KMS-11 (cell line): ENCODE measurements around the gene SMARCAD1.
"Not testable (repeated sequence)": the region's sequence is repeated elsewhere in the genome, so short reads cannot be mapped to it uniquely, and the experiment has no call there.

Source experiments
- H2AFZ ChIP-seq: fragments of 200-600 bp; sonication (generic); 2 replicates; pipeline ENCODE4 v1.6.1; 2016; ENCODE audit warnings: antibody characterized with exemption, mixed run types, low read depth
- H3K27ac ChIP-seq: fragments of 200-600 bp; sonication (generic); 2 replicates; pipeline ENCODE4 v1.6.1; 2016; ENCODE audit warnings: mild to moderate bottlenecking, mixed run types
- H3K27me3 ChIP-seq: fragments of 200-600 bp; sonication (generic); 2 replicates; pipeline ENCODE4 v1.6.1; 2017; ENCODE audit warnings: mild to moderate bottlenecking, low read depth, mixed run types, moderate library complexity; ENCODE audit not compliant: insufficient read depth
- H3K36me3 ChIP-seq: fragments of 200-600 bp; sonication (generic); 2 replicates; pipeline ENCODE4 v1.6.1; 2017; ENCODE audit warnings: mild to moderate bottlenecking, mixed run types; ENCODE audit not compliant: insufficient read depth
- H3K4me1 ChIP-seq: fragments of 200-600 bp; sonication (generic); 2 replicates; pipeline ENCODE4 v1.6.1; 2016; ENCODE audit warnings: mild to moderate bottlenecking, low read depth, mixed run types; ENCODE audit not compliant: poor library complexity, severe bottlenecking
- H3K4me2 ChIP-seq: fragments of 200-600 bp; sonication (generic); 2 replicates; pipeline ENCODE4 v1.7.0; 2016; ENCODE audit warnings: mild to moderate bottlenecking, mixed run types
- H3K4me3 ChIP-seq: fragments of 200-600 bp; sonication (generic); IDR thresholded peaks from 2 replicates; pipeline ENCODE4 v1.6.1; 2017; ENCODE audit warnings: low read depth, low read length, mixed read lengths; ENCODE audit not compliant: insufficient read depth
- H3K79me2 ChIP-seq: fragments of 200-600 bp; sonication (generic); 2 replicates; pipeline ENCODE4 v1.6.1; 2016; ENCODE audit warnings: low read depth, mixed run types; ENCODE audit not compliant: insufficient read depth
- H3K9ac ChIP-seq: fragments of 200-600 bp; sonication (generic); 2 replicates; pipeline ENCODE4 v1.6.1; 2016; ENCODE audit warnings: mild to moderate bottlenecking, mixed run types
- H4K20me1 ChIP-seq: fragments of 200-600 bp; sonication (generic); 2 replicates; pipeline ENCODE4 v1.6.1; 2016; ENCODE audit warnings: mild to moderate bottlenecking, mixed run types; ENCODE audit not compliant: insufficient read depth
- CTCF ChIP-seq: fragments of 200-600 bp; sonication (generic); conservative IDR thresholded peaks from 2 replicates; pipeline ENCODE4 v1.6.1; 2017; ENCODE audit warnings: low read depth, mild to moderate bottlenecking, antibody characterized with exemption, low read length, moderate library complexity, mixed read lengths

The SMARCAD1 gene

GRCh38 chr4:94333866-94334265 is 126.2 kb downstream of the SMARCAD1 start:
- H3K79me2 ChIP-seq, result no peaks in the 10 kb centered on the region
- H3K4me3 ChIP-seq, result no peak overlapping the region
- H3K27me3 ChIP-seq, result no peaks in the 10 kb centered on the region
- H2AFZ ChIP-seq, result no peak overlapping the region
- no peak overlapping the region for H3K4me2 ChIP-seq
- no peaks in the 10 kb centered on the region for H3K36me3 ChIP-seq
- TF ChIP-seq CTCF, result no peak
- H3K4me1 ChIP-seq, result peaks cover 27% of the 10 kb centered on the region
- no peaks in the 10 kb centered on the region for H4K20me1 ChIP-seq
- H3K27ac ChIP-seq, result no peak overlapping the region
- H3K9ac ChIP-seq, result no peak overlapping the region

GRCh38 chr4:94334476-94334875 is 126.8 kb downstream of the SMARCAD1 start:
- Histone ChIP-seq H3K4me1 (peaks cover 31% of the 10 kb centered on the region), H3K79me2 (no peaks in the 10 kb centered on the region), H3K36me3 (no peaks in the 10 kb centered on the region), H3K9ac (no peak overlapping the region), H3K4me3 (no peak overlapping the region), H3K4me2 (no peak overlapping the region), H4K20me1 (no peaks in the 10 kb centered on the region), H3K27me3 (no peaks in the 10 kb centered on the region), H3K27ac (no peak overlapping the region), H2AFZ (no peak overlapping the region)
- TF ChIP-seq CTCF, result no peak

- Histone ChIP-seq H3K4me2 (no peak overlapping the region), H4K20me1 (no peaks in the 10 kb centered on the region), H3K4me1 (peaks cover 36% of the 10 kb centered on the region), H2AFZ (no peak overlapping the region), H3K27me3 (no peaks in the 10 kb centered on the region), H3K4me3 (no peak overlapping the region), H3K36me3 (no peaks in the 10 kb centered on the region), H3K27ac (no peak overlapping the region), H3K79me2 (no peaks in the 10 kb centered on the region), H3K9ac (no peak overlapping the region)
- TF ChIP-seq CTCF, result no peak
Measured at GRCh38 chr4:94334962-94335361, 127.3 kb downstream of the SMARCAD1 start.

GRCh38 chr4:94336303-94336702 is 128.6 kb downstream of the SMARCAD1 start:
- Histone ChIP-seq H3K4me1 (peaks cover 37% of the 10 kb centered on the region), H3K36me3 (no peaks in the 10 kb centered on the region), H3K4me3 (no peak overlapping the region), H3K27ac (no peak overlapping the region), H3K79me2 (no peaks in the 10 kb centered on the region), H4K20me1 (no peaks in the 10 kb centered on the region), H2AFZ (no peak overlapping the region), H3K9ac (no peak overlapping the region), H3K4me2 (peak overlapping the region; percentile 11; the same call in 1 of the 2 replicates), H3K27me3 (no peaks in the 10 kb centered on the region)
- TF ChIP-seq CTCF, result no peak

- not testable (repeated sequence) for H2AFZ ChIP-seq, H3K27ac ChIP-seq, H3K27me3 ChIP-seq, H3K36me3 ChIP-seq, H3K4me3 ChIP-seq, H3K9ac ChIP-seq, H4K20me1 ChIP-seq, H3K79me2 ChIP-seq
- H3K4me1 ChIP-seq, result peaks cover 37% of the 10 kb centered on the region
- H3K4me2 ChIP-seq, result peak overlapping the region; percentile 11; the same call in 1 of the 2 replicates
Measured at GRCh38 chr4:94336791-94337190, 129.1 kb downstream of the SMARCAD1 start.
